ENCODE measurements around the gene COL13A1.

The COL13A1 gene

DNA sequence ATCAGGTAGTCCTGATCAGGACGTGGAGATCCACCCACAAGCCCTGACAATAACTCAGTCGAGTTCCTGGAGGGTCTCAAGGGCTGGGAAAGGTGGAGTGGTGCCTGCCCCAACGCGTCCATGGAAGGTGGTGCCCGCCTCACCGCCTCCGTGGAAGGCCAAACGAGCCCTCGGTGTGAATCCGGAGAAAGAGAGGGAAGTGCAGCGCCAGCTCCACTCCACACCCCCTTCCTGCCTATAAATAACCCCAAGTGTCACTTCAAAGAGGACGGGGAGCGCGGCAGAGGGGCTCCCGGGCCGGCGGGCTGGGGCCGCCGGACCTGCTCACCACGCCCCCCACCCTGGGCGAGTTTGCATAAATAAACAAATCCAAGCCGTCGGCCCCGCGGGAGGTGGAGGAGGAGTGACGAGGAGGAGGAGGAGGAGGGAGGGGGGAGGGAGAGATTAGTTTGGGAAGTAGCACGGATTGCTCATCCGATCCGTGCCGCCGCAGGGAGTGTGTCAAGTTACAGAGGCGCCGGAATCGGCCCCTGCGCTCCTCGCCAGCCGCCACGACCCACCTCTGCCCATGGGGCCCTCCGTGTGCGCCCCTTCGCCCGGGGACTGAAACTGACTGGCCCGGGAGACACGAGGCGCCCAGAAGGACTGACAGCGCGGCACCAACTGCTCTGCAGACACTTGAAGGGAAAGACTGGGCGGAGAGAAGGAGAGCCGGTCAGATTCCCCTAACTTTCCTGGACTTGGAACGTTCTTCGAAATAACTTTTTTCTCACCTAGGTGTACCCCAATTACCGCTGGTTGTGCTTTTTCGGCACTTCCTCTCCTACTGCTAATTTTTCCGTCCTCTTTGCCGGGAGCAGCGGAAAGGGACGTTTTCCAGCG, at the start of gene COL13A1:
TSS of gene COL13A1 (plus strand) at position 473 of the 882 bp plus-strand sequence. CDS start 518 bp downstream, outside the sequence.
- no peak for FAIRE-seq

DNA sequence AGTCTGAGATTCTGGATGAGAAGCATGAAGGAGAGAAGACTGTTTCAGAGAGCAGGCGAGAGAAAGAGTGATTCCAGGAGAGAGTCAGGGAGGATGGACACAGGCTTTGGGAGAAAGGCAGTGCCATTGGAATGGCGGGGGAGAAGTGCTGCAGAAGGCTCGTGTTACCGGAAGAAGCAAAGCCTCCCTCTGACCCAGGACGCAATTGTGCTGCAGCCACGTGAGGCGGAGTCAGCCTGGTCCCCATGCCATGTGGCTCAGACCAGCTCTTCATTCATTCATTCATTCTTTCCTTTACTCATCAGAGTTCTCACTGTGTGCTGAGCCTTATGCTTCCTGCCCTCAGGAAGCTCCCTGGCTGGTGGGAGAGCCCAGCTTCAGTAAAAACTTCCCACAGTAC, 49.2 kb upstream of the COL13A1 start:
- FAIRE-seq: no peak

DNA sequence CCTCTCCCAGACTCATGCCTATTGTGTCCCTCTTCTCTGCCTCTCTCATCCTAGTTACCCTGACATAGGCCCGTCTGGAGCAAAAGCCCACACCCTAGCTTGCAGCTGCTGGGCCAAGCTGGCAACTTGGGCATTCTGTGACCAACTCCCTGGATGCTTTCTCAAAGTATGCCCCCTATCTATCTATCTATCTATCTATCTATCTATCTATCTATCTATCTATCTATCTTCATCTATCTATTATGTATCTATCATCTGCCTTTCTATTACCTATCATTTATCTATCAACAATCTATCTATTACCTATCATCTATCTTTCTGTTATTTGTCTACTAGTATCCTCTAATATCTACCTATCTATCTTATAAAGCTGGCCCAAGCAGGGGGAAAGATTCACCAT, 45.4 kb upstream of the COL13A1 start:
- no peak for FAIRE-seq

DNA sequence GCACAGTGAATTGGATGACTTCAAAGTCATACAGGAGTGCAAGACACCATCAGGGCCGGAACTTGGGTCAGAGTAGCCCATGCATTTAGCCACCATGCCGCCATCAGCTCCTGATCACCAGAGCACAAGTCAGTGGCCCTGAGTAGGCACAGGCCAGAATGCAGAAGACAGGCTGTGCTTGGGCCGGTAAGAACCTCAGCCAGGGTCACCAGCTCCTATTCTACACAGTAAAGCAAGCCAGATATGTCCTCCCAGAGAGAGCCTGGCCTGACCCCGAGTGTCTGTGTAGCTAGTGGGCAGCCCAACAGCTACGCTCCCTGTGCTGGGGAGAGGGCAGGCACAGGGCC, 44.5 kb upstream of the COL13A1 start:
- no peak for FAIRE-seq

DNA sequence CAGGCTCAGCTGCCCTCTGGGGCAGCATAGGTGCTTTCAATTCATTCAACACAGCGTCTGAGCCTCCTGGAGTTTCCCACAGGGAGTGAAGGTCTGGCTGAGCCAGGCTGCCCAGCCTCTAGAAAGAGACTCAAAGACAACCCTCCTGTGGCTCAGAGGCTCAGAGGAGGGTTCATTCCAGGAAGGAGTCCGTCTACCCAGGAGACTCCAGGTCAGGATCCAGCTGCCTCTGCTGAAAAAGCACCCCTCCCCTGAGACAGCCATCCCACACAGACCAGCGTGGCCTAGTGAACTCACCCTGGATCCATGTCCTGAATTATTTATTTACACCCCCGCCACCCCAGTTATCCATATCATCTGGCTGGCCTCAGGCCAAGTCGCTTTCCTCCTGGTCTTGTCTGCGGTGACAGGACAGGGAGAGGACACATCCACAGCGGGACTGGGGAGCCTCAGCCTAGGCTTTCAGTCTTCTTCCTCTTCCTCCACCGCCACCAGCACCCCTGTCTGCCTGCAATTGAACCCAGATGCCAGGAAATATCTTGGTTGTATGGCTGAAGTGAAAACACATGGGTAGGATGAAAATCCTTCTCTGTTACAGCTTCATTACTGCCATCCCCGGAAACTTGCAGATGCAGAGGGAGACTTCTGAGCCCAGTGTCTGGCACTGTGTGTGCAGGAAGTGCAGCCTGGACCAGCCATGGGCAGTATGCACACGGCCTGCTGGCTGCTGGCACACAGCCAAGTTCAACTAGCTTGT, 44.0 kb upstream of the COL13A1 start:
- FAIRE-seq: no peak

DNA sequence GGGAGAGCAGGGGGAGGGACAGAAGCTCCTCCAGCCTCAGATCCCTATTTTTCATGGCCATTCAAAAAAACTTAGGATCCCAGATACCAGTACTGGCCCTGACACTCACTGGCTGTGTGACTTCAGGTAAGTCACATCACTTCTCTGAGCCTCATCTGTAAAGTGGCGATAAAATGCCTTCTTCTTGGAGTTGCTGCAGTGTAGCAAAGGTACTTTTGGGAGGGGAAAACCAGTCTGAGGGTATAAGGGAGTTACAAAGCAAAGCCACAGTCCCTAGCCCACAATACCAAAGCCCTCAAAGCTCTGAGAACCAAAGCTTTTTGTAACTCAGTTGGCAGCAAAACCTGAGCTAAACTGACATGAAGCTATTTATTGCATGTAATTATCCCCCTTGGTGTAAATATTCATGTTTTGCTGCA, 43.4 kb upstream of the COL13A1 start:
- FAIRE-seq: no peak

DNA sequence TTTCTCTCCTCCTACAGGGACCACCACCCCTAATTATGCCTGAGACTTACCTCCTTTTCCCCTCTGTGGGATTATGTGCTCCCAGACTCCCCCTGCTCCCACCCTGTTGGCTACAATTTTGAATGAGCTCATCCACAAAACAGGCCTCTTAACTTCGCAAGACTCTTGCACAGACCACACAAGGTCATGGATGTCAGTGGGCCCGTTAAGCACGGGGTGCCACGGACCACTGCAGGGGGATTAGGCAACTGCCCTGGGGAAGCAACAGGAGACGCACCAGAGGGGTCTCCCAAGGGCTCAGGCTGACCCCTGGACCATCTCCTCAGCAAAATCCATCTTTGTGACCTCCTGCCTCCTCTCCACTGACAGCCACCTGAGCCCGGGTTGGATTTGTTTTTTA, 42.1 kb upstream of the COL13A1 start:
- no peak for FAIRE-seq

DNA sequence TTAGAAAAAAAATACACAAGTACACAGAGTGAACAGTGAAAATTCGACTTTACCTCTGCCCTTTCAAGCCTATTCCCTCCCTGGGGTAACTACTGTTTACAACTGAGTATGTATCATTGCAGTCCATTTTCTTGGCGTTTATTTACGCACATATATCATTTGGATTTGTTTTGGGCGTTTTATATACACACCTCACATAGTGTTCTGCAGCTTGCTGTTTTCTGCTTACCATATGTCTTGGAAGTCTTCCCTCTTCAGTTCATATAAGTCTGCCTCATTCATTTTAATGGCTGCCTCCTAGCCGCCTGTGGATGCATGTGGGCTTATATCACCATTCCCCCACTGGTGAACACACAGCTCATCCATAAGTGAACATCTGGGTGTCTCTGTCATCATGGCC, 41.6 kb upstream of the COL13A1 start:
- FAIRE-seq: no peak

DNA sequence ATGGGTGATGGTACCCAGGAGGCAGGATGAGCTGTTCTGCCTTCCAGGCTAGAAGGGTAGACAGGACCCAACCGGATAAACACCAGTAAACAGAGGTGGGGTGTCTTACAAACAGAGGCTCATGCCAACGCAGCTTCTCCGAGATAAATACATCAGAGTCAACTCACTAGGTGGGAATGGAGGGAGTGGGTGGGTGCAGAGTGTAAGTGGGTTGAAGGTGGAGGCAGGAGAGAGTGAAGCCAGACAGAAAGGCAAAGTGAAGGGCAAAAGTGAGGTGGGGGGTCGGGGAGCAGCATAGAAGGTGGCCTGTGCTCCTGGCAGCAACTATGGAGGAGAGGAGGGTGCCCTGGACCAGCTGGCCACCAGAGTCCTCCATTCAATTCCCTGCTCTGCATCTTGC, 40.4 kb upstream of the COL13A1 start:
- no peak for FAIRE-seq

DNA sequence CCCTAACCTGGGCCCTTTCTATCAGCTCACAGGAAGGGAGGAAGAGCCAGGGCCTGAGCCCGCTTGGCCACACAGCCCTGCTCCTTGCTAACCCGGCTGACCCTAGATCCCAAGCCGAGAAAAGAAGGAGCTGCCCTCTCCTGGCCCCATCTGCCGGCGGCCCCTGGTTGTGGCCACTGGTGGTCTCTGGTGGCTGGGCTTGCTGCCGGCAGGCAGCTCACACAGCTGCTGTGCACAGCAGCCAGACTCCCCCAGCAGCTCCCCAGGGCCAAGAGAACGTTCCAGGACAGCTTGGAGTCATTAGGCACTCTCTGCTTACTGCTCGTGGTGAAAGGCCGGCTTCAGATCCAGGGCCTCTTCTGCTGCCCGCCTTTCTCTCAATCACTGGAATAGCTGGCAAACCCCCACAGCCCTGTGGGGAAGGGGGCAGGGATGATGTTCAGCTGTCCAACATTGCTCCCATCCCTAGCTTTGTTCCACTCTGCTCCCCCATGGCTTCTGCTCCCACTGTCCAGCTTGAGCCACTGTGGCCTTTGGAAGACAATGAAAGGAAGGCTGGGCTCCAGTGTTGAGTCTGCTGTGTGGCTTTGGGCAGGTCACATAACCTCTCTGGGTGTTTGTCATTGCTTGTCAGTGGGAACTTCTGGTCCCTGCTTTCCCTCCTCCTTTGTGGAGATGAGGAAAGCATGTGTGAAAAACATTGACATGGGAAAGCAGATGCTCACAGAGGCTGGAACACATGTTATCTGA, 35.4 kb upstream of the COL13A1 start:
- no peak for FAIRE-seq

DNA sequence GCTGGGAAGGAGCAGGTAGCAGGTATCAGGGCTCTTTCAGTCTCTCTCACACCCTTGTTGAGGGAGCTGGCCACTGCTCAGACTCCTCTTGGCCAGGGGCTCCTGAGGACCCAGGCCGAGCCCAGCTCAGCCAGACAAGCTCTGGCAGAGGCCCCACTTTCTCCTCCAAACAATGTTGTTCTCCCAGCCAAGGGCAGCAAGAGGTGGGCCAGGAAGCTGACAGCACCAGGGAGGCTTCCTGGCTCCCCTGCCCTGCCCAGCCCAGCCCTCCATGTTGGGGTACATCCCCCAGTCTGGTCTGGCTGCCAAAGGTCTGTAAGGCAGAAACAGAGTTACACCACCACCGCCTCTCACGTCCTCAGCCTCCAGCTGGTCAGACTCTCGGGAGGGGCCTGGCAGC, 33.9 kb upstream of the COL13A1 start:
- no peak for FAIRE-seq

DNA sequence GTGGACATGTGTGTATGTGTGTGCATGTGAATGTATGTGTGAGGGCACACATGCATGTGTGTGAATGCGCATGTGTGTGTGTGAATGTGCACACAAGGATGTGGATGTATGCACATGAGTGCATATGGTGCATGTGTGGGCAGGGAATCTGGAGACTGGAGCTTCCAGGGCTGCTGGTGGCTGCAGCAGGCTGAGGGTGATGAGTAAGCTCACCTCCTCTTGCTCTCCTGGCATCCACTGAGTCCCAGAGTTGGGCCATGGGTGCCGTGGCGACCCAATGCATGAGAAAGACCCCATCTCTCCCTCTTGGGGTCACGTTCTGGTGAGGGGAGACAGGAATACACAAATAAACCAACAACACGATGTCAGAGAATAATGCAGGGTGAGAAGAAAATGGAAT, 33.3 kb upstream of the COL13A1 start:
- FAIRE-seq: no peak

DNA sequence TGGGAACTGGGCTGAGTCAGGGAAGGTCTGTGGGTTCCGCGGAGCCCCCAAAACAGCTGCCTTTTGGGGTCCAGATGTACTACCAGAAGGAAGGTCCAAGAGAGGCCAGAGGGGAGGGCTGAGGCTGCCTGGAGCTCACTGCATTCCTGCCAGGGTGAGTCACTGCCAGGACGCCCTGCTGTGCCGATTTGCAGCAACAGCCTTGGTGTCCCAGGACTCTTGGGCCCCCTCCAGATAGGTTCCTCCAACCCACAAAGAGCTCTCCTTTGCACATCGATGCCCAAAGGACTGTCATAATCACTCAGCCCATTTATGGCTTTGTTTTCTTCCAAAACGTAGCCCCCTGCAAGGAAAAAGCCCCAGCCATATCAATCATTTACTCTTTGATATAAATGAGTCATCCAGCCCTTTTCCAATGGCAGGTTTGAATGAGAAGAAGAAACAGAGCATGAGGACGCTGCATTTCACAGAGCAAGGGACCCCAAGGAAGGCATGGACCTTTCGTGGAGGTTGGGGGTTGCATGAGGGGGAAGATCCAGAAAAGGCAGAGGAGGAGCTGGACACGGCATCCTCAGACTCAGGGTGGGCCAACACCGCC, 32.2 kb upstream of the COL13A1 start:
- no peak for FAIRE-seq

DNA sequence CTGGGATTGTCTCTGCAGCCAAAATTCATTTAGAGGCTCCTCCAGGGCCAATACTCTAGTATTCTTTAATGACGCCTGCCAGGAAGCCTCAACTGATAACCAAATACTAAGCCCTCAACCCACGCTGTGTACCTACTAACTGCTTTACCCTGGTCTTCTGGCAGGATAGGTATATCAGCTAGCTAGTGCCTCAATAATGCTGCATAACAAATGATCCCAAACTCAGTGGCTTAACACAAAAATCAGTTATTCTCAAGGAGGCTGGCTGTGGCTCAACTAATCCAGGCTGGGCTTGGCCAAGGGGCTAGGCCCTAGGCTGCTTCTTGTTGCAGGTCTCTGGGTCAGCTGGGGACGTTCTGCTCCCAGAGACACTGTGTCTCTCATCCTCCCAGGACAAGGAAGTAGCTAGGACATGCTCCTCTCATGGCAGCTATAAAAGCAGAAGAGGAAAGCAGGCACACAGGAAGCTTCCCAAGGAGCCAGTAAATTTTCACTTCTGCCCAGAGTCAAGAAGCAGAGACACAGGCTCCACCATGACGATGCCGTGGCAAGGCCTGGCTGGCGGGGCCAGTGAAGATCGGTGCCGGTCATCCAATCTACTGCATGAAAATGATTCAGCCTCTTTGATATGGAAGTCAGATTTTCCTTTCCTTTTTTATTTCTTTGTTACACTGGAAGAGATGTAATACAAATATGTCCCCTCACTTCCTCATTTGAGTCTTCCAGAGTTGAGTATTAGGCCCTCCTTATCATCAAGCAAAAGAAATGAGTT, 28.6 kb upstream of the COL13A1 start:
- no peak for FAIRE-seq

DNA sequence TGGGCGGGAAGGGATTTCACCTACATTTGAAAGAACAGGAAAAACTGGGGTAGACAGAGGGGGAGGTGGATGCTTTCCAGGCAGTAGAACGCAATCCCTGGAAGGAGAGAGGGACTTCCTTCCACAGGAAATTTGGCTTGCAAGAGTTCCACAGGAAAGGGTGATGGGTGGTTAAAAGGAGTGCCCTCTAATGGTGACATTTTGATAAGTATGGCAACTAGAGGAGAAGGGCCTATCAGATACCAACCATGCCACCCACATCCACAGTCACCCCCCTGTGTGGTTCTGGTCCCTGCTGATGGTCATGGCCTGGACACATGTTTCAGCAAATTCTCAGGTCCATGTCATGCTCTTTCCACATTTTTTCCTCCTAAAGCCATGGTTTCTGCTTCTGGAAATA, 27.1 kb upstream of the COL13A1 start:
- no peak for FAIRE-seq

DNA sequence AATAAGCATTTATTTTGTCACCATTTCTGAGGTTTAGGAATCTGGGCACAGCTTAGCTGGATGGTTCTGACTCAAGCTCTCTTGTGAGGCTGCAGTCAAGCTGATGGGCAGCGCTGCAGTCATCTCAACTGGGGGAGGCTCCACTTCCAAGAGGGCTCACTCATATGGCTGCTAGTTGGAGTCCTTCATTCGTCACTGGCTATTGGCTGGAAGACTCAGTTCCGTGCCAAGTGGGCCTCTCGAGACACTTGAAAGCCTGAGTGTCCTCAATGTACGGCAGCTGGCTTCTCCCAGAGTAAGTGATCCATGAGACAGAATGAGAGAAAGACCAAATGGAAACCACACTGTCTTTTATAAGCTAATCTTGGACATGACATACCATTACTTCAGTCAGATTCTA, 21.6 kb upstream of the COL13A1 start:
- FAIRE-seq: no peak

DNA sequence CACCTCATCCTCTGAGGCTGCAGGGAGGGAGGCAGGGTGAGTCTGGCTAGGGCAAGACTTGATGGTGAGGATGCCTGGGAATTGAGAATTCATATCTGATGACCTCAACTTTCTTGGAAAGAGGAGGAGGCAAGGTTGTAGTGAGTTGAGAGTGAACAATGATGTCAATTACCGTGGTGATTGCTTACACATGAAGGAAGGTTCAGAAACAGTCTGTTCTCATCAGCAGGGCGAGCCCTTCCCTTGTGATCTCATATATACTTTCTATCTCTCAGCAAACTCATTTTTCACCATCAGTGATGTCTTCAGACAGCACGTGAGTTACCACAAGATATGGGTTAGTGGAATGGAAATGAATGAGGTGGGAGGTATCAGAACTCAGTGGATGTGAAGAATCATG, 20.1 kb upstream of the COL13A1 start:
- no peak for FAIRE-seq

DNA sequence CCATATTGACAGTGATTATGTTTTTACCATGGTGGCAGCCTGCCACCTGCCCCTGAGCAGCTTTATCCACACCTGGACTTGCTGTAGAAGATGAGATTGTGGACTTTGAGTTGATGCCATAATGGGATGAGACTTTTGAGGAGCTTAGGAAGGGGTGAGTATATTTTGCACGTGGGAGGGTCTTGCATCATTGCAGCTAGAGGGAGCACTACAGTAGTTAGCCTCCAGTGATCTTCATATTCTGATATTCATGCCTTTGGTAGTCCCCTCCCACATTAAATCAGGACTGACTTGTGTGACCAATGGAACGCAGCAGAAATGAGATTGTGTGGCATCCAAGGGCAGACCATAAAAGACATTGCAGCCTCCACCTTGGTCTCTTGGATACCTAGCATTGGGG, 18.2 kb upstream of the COL13A1 start:
- no peak for FAIRE-seq

DNA sequence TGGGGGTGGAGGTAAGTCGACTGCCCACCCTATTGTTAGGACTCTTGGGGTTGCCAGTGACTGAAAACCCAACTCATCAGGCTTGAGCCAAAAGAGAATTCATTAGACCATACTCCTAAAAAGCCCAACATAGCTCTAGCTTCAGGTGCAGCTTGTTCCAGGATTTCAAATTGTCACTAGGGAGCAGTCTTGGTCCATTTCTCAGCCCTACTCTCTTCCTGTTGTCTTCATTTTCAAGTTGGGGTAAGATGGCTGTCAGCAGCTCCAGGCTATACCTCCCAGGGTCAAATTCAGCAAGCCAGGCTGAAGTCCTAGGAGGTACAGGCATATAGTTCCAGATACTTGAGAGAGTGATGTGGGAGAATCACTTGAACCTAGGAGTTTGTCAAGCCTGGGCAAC, 14.9 kb upstream of the COL13A1 start:
- FAIRE-seq: no peak

DNA sequence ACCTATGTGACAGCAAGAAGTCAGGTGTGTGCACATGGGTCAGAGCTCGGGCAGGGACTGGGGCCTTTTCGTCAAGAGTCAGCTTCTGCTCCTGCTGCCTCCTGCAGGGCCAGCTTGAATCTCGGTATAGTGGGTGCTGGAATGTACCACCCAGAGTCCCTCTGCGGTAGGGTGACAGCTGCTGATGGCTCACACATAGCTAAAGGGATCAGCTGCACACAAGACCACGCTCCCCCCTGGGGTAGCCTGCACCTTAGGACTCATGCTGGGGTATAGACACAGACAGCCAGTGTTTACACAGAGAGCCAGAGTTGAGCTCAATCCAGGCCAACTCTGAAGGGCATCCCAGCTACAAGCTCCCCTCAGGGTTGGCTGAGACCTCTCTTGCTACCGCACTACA, 14.0 kb upstream of the COL13A1 start:
- no peak for FAIRE-seq

DNA sequence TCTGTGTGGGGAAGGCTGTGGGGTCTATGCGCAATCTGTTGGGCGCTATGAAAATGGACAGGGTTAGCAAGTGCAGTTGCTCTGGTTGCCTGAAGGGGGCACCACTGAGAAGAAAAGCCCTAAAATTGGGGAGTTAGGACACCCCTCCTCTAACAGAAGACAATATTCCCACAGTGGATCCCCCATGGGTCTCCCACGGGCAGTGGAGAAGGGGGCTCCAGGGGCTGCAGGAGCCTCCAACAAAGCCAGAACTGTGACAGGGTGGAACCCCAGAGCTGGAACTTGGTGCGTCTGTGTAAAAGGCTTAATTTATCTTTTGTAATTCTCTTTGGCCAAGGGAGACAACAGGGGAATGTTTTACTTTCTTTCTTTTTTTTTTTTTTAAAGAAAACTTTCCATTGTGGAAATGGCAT, 12.5 kb upstream of the COL13A1 start:
- FAIRE-seq: no peak

DNA sequence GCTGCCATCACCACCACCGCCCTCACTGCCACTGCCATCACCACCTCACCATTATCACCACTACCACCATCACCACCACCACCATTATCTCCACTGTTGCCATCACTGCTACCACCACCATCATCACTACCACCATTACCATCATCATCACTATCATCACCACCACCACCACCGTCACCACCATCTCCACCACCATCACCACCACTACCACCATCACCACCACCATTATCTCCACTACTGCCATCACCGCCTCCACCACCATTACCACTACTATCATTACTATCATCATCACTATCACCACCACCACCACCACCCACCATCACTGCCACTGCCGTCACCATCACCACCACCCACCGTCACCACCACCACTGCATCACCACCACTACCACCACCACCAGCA, 9.9 kb upstream of the COL13A1 start:
- no peak for FAIRE-seq

Data from A204.1 (cell line).